RPMI8226 (cell line): ENCODE measurements around the gene USP34.
"Not testable (repeated sequence)": the region's sequence is repeated elsewhere in the genome, so short reads cannot be mapped to it uniquely, and the experiment has no call there.

Experiments
- DNase-seq: peaks from one replicate; pipeline ENCODE4 v3.0.0-alpha.2; 2015

USP34 gene

GRCh38 chr2:61421611-61422010 is 49.3 kb downstream of the USP34 start:
- DNase-seq, result no peak

DNA sequence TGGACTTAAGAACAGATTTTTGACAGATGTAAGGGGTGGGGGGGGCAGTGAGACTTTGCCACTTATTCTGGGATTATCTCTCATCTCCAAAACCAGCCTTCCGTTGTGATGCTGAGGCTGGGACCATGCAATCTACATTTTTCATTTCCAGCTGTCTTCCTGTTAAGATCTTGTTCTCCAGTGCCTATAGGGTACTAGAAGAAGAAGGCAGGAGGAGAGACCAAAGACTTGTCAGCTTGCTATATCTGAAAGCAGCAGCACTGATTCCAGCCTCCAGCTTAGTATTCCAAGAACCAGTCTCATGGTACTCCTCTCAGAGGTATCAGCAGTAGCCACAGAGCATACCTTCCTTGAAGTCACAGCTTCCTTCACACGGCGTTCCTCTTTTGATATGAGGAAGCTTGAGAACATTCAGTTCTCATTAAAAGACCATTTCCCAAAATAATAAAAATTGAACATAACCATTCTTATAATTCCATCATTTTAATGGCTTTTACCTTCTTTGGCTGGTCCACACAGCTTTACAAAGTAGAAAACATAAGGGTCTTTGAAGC is 49.8 kb downstream of the USP34 start:
- no peak for DNase-seq

- no peak for DNase-seq
Measured at GRCh38 chr2:61419570-61419969, 51.3 kb downstream of the USP34 start.

DNA sequence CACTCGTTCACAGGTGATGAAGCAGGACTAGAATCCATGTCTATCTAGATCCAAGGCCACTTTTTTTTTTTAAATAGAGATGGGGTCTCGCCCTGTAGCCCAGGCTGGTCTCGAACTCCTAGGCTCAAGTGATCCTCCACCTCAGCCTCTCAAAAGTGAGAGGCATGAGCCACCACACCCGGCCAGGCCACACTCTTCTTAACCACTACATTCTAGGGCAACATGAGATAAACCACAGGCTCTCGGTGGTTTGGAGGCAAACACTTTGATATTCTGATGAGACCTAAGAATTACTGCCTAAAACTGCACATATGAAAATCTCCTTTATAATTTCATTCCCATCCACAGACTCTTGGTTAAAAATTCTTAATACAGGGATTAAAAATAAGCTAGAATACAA is 51.8 kb downstream of the USP34 start:
- DNase-seq, result no peak

DNA sequence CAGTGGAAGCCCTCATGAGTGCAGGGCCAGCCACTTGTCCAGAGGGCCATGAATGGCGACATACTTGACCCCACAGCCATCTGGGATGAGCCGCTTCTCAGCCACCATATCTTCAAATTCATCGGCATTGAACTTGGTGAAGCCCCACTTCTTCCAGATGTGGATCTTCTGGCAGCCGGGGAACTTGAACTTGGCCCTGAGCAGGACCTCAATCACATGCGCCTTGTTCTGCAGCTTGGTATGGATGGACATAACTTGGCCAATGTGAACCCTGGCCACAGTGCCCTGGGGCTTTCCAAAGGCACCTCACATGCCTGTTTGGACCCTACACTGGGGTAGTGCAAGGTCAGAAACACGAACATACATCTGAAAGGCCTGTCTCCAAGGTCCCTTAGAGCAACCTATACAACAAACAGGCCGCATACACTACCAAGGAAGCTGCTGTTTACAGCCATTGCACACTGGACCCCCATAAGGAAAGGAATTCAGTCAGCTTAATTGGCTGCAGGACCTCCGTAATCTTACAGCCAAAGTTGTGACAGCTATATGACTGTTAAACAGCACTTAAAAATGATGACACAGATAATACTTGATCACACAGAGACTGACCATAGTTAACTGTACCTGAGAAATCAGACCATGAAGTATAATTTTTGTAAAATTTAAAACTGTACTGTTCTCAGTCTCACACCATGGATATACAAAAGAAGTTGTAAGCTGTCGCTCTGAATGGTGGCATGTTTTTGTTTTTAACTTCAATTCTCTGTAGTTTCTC is 53.8 kb downstream of the USP34 start:
- DNase-seq, result no peak

- DNase-seq, result no peak
Measured at GRCh38 chr2:61415265-61415664, 55.6 kb downstream of the USP34 start.

- no peak for DNase-seq
Measured at GRCh38 chr2:61414674-61415073, 56.2 kb downstream of the USP34 start.

DNA sequence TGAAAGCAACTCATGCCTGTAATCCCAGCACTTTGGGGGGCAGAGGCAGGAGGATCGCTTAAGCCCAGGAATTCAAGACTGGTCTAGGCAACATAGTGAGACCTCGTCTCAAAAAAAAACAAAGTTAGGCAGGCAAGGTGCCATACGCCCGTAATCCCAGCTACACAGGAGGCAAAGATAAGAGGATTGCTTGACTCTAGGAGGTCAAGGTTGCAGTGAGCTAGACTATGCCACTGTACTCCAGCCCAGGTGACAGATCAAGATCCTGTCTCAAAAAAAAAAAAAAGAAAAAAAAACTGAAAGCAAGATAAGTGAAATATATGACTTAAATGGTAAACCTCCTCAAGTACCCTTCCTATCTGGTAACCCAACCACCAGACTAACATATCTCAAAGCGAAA is 59.8 kb downstream of the USP34 start:
- no peak for DNase-seq

DNA sequence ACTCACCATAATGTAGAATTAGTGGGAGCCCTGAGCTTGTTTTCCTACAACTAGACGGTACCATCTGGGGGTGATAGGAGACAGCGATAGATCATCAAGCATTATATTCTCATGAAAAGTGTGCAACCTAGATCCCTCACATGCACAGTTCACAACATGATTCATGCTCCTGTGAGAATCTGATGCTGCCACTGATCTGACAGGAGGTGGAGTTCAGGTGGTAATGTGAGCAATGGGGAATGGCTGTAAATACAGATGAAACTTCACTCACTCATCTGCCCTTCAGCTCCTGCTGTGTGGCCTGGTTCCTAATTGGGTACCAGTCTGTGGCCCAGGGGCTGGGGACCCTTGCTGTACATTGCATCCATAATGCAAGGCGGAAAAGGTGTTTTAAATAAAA is 60.7 kb downstream of the USP34 start:
- DNase-seq, result no peak

GRCh38 chr2:61405813-61406212 is 65.1 kb downstream of the USP34 start:
- DNase-seq, result no peak

DNA sequence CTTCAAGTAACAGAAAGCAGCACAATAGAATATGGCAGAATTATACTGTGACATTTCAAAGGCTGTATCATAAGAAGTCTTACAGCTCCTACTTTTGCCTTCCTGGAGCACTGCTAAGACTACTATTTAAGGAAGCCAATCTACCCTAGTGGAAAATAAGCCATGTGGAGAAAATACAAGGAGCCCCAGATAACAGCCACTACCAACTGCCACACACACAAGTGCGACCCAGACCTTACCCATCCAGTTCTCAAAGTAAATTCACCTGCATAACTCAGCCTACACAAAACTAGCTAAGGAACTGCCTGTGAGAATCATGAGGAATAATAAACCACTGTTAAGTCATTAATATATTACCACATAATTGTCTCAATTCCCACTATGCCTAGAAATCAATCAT is 66.4 kb downstream of the USP34 start:
- no peak for DNase-seq

- no peak for DNase-seq
Measured at GRCh38 chr2:61398413-61398812, 72.5 kb downstream of the USP34 start.

- DNase-seq, result no peak
Measured at GRCh38 chr2:61396005-61396404, 74.9 kb downstream of the USP34 start.

GRCh38 chr2:61387588-61387987 is 83.3 kb downstream of the USP34 start:
- not testable (repeated sequence) for DNase-seq

DNA sequence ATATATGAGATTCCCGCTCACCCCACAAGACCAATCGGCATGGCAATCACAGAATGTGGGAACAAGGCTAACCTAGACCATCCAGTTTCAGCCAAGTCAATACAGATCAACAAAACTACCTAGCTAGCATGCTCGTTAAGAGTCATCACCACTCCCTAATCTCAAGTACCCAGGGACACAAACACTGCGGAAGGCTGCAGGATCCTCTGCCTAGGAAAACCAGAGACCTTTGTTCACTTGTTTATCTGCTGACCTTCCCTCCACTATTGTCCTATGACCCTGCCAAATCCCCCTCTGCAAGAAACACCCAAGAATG is 90.0 kb downstream of the USP34 start:
- not testable (repeated sequence) for DNase-seq

- DNase-seq, result no peak
Measured at GRCh38 chr2:61380056-61380881, 90.6 kb downstream of the USP34 start.

- DNase-seq, result no peak
Measured at GRCh38 chr2:61379521-61379920, 91.4 kb downstream of the USP34 start.

- no peak for DNase-seq
Measured at GRCh38 chr2:61378281-61378680, 92.6 kb downstream of the USP34 start.

- DNase-seq, result no peak
Measured at GRCh38 chr2:61377046-61377445, 93.8 kb downstream of the USP34 start.

DNA sequence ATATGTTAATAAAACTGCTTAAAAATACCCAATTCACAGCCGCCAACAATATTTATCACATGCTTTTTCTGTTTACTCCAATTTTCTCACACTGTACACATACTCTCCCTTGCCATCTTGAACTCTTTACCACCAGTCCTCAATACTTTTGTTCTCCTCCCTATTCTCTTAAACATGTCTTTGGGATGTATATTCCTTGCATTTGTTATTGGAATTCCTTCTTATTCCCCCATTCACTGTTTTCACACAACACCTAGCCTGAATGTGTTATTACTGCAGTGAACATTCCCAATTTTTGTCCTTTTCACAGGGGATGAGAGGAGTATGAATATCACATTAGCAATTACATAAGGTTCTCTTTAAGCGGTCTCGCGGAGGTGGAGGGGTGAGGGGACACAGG is 94.7 kb downstream of the USP34 start:
- no peak for DNase-seq

- no peak for DNase-seq
Measured at GRCh38 chr2:61371027-61371426, 99.9 kb downstream of the USP34 start.

DNA sequence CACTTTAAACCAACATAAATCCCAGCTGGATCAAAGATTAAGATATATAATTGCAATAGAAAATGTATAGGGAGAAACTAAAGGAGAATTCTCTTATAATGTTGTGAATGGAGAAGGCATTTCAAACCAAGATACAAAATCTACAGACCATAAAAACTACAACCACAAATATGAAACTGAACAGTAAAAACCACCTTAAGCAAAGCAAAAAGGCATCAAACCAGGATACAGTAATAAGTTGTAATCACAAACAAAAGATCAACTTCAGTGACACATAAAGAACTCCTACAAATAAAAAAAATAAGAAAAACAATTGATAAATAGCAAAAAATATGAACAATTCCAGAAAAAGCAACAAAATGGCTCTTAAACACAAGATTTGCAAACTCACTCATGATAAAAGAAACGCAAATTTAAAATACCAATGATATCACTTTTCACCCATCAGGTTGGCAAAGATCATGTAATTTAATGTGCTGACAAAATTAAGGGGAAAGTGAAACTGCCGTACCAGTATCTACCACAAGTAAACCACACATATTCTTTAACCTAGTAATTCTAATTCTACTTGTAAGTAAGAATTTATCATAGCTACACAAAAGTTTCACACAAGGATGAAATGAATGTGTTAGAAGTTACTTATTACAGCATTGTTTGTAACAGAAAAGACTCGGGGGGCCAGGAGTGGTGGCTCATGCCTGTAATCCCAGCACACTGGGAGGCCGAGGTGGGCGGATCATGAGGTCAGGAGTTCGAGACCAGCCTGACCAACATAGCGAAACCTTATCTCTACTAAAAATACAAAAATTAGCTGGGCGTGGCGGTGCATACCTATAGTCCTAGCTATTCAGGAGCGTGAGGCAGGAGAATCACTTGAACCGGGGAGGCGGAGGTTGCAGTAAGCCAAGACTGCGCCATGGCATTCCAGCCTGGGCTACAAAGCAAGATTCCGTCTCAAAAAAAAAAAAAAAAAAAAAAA is 101.9 kb downstream of the USP34 start:
- no peak for DNase-seq

GRCh38 chr2:61367177-61367576 is 103.7 kb downstream of the USP34 start:
- DNase-seq, result no peak
